ENCODE results near the gene SLC49A3. TPM values are rescaled to one million over a fixed set of nuclear protein-coding genes. Genes with fewer than 3 reads are reported as not detected.

Gene SLC49A3
- total RNA-seq (2022; extraction: Qiagen RNA extraction; ENCODE audit: low read depth) = 0.18 to 0.47 TPM (median 0.24 TPM) in 4 of 5 replicates, not detected in the other

GRCh38 chr4:688854-689681 is at the start of gene SLC49A3:
Gene SLC49A3 (minus strand): TSS chr4:689151. CDS start chr4:689127, 24 bp downstream.

GRCh38 chr4:705278-706082 is 16.5 kb upstream of the SLC49A3 start, which contains the start of gene PCGF3:
Gene PCGF3 (plus strand): TSS chr4:705832. CDS start chr4:733681, 27,849 bp downstream.

GRCh38 chr4:674172-675035 is 14.5 kb downstream of the SLC49A3 start, which contains the start of the genes ATP5ME and MYL5:
Gene ATP5ME (minus strand): TSS chr4:674276. CDS start chr4:674247, 29 bp downstream.
Gene MYL5 (plus strand): TSS chr4:674542. CDS start chr4:678027, 3,485 bp downstream.

Other genes starting within 250 kb of the SLC49A3 start
- gene ZNF721, start 190.0 kb downstream of the SLC49A3 start, total RNA-seq (2022; extraction: Qiagen RNA extraction; ENCODE audit: low read depth) = 11.7 to 19.2 TPM (median 13.1 TPM) in 5 replicates
- 16.5 to 28.0 TPM (median 21.4 TPM) in 5 replicates for gene PIGG, start 189.9 kb downstream of the SLC49A3 start, total RNA-seq (2022; extraction: Qiagen RNA extraction; ENCODE audit: low read depth)
- gene TMEM271, start 112.9 kb downstream of the SLC49A3 start, total RNA-seq (2022; extraction: Qiagen RNA extraction; ENCODE audit: low read depth) = not detected in 5 replicates
- not detected in 5 replicates for gene PDE6B, start 63.6 kb downstream of the SLC49A3 start, total RNA-seq (2022; extraction: Qiagen RNA extraction; ENCODE audit: low read depth)
- gene ATP5ME, start 14.9 kb downstream of the SLC49A3 start, total RNA-seq (2022; extraction: Qiagen RNA extraction; ENCODE audit: low read depth) = 336 to 461 TPM (median 407 TPM) in 5 replicates
- gene MYL5, start 14.6 kb downstream of the SLC49A3 start, total RNA-seq (2022; extraction: Qiagen RNA extraction; ENCODE audit: low read depth) = 9.6 to 14.0 TPM (median 10.8 TPM) in 5 replicates
- 13.2 to 22.7 TPM (median 16.4 TPM) in 5 replicates for gene PCGF3, start 16.7 kb upstream of the SLC49A3 start, total RNA-seq (2022; extraction: Qiagen RNA extraction; ENCODE audit: low read depth)
- gene CPLX1, start 137.0 kb upstream of the SLC49A3 start, total RNA-seq (2022; extraction: Qiagen RNA extraction; ENCODE audit: low read depth) = 0.47 to 0.70 TPM (median 0.51 TPM) in 5 replicates
- 31.9 to 52.0 TPM (median 45.8 TPM) in 5 replicates for gene GAK, start 243.2 kb upstream of the SLC49A3 start, total RNA-seq (2022; extraction: Qiagen RNA extraction; ENCODE audit: low read depth)
- gene TMEM175, start 243.3 kb upstream of the SLC49A3 start, total RNA-seq (2022; extraction: Qiagen RNA extraction; ENCODE audit: low read depth) = 8.6 to 10.0 TPM (median 9.0 TPM) in 5 replicates